HG03442 (cell line): ENCODE measurements around the gene CAMK1.
"Not testable (repeated sequence)": the region's sequence is repeated elsewhere in the genome, so short reads cannot be mapped to it uniquely, and the experiment has no call there.

Experiments used
- ATAC-seq: cut with Tn5 transposase; IDR thresholded peaks from one replicate; pipeline ENCODE4 v1.9.1; 2021; ENCODE audit warnings: mild to moderate bottlenecking, moderate library complexity; ENCODE audit not compliant: unreplicated experiment

Gene CAMK1

DNA sequence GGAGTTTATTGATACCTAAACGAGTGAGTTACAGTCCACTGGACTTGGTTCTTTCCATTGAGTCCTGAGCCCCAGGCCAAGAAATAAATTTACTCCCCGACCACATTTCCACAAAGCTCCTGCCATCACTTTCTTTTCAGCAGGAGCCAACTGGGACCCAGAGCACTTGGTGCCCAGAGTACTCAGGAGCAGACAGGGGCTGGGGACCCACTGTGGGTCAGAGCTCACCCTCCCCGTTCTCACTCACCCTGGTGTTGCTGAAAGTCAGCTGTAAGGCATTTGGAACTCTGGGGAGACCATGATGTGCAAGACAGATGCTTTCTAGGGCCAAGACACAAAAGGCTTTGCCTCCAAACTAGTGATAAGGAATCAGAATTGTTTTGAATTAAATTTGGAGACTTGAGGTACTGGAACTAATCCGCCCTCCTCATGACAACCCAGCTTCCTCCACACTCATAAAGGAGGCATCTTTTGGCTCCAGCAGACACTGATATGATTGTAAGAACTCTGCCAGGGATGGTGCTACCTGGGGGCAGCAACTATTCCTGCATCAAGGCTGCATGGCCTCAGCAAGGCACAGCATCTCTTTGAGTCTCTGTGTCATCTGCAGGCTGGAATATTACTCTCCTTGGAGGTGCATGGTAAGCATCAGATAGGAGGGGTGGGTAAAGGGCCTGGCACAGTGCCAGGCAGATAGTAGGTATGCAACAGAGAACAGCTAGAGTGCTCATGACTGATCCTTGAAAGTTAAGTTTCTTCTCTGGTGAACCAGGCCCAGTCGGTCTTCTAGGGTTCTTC lies 7.3 kb upstream of the CAMK1 start:
- ATAC-seq = no peak

GRCh38 chr3:9771007-9771406 lies 1.3 kb upstream of the CAMK1 start:
- ATAC-seq = not testable (repeated sequence)

DNA sequence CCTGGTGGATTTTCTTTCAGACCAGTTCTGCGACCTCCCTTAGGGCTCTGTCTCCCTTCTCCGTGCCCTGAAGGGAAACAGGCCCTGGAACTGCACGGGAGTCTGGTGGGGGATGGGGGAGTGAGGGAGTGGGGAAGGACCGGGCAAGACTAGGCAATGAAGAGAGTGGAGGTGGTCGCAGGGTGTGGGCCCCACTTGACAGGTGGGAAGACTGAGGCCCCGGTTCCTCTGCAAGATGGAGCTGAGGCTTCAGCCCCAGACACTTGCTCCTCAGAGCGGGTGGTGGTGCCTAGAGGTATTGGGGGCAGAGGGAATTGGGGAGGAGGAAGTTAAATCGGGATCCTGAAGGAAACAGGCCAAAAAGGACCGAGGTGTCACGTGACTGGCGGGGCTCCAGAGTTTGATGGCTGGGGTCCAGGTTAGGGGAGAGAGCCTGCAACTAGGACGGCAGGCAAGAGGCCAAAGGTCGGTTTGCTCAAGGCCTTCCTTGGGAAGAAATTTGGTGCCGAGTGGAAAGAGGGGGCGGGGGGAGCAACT lies 597 bp upstream of the CAMK1 start:
- ATAC-seq = no peak

- ATAC-seq = no peak
These were observed 735 bp downstream of the CAMK1 start for GRCh38 chr3:9769012-9769411.

DNA sequence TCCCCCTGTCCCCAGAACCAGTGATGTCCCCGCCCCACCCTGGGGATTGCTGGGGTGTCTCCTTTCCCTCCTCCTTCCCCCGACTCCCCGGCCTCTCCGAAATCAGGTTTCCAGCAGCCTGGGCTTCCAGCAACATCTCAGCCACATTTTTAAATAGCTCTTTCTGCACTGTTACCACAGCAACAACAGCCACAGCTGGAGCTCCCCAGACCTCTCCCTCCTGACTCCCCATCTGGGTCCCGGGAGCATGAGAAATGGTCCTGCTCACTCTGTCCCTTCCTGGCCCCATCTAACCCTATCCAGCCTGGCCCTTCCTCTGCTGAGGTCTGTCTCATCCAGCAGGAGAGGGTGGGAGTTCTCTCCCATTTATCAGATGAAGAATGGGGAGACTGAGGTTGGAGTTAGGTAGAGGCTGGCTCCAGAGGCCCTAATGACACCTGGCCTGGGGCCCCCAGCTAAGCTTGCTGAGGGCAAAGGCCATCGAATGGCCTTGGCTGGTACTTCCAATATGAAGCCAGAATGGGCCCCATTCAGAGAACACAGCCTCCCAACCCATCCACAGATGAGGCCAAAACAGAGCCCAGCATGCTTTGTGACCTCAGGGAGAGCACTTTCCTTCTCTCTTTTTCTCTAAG lies 1.5 kb downstream of the CAMK1 start:
- ATAC-seq = no peak

DNA sequence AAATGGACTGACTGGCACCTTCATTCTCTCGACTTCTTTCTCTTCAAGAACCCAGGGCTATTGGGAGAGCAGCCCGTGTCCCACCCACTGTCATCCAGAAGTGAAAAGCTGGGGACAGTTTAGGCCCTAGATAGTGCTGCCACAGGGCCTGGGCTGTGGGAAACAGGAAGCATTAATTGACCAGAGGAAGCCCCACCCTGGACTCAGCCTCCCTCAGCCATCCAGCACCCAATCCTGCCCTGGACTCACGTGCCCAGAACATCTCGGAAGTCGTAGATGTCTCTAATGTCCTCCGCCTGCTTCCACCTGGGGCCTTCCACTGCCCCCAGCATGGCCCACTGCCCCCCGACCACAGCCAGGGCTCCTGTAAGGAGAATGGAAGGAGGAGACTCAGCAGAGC lies 2.3 kb downstream of the CAMK1 start:
- no peak for ATAC-seq

- ATAC-seq = no peak
These were observed 3.9 kb downstream of the CAMK1 start for GRCh38 chr3:9765865-9766264.

- ATAC-seq = no peak
These were observed 6.9 kb downstream of the CAMK1 start for GRCh38 chr3:9762871-9763270.

GRCh38 chr3:9761919-9762318 lies 7.8 kb downstream of the CAMK1 start:
- no peak for ATAC-seq

DNA sequence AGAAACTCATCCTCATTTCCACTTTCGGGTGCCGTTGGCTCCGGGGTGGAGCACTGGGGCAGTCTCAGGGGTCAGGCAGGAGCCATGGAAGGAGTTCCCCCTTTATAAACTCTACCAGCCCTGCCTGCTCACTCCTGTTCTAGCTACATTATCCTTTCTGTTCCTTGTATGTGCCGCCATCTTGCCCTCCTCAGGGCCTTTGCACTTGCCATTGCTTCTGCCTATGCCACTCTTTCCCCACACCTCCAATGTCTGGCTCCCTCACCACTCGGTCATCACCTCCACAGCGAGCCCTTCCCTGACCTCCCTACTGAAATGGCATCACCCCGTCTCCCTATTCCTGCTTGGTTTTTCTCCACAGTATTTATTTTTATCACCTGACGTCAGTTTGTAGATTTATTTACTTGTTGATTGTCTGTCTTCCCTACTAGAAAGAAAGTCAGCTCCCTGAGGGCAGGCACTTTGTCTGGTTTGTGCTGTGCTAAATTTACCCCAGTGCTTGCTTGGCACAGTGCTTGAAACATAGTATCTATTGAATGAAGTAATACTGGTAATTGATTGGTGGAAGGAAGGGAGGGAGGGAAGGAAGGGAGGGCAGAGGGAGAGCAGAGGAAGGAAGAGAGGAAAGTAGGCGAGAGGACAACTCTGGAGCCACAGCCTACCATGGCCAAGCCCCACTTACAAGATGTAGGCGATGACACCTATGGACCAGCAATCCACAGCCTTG lies 8.8 kb downstream of the CAMK1 start:
- no peak for ATAC-seq

DNA sequence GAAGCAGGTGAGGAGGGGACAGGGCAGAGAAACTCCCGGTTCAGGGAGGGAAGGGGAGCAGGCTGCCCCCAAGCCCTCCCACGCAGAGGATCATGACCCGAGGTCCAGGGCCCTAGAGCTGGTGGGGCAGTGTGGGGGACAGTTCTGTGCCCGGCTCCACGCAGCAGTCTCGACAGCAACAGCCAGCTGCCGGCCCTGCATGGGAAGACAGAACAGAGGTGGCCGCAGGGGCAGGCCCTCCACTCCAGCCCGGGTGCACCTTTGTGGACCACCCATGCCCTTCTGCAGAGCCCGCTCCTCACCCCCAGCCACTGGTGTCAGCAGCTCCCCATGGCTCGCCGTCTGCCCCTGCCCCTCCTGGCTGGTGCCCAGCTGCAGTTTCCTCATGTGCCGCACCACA lies 12.3 kb downstream of the CAMK1 start:
- no peak for ATAC-seq

GRCh38 chr3:9754678-9755077 lies 15.1 kb downstream of the CAMK1 start:
- no peak for ATAC-seq

GRCh38 chr3:9750556-9751411 lies 19.0 kb downstream of the CAMK1 start:
- no peak for ATAC-seq

DNA sequence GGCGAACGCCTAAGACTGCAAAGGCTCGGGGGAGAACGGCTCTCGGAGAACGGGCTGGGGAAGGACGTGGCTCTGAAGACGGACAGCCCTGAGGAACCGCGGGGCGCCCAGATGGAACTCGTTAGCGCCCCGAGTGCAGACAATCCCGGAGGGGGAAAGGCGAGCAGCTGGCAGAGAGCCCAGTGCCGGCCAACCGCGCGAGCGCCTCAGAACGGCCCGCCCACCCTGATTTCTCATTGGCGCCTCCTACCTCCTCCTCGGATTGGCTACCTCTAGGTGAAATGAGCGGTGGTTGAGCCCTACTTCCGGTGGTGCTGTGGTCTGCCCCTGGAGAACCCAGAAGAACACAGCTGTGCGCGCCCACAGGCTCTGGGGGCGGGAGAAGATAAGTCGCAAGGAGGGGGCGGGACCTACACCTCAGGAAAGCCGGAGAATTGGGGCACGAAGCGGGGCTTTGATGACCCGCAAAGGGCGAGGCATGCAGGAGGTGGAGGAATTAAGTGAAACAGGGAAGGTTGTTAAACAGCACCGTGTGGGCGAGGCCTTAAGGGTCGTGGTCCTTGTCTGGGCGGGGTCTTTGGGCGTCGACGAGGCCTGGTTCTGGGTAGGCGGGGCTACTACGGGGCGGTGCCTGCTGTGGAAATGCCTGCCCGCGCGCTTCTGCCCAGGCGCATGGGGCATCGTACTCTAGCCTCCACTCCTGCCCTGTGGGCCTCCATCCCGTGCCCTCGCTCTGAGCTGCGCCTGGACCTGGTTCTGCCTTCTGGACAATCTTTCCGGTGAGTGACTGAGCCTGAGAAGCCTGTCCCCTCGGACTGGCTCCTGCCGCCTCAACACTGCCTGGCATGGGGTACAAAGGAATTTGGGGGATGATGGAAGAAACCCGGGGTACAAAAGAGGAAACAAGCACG lies 19.8 kb downstream of the CAMK1 start, which contains the start of gene OGG1:
Gene OGG1 (plus strand): TSS at position 308 of the 911 bp plus-strand sequence. CDS start 335 bp downstream, at position 643.
- ATAC-seq = peak; percentile 86

- no peak for ATAC-seq
These were observed 20.5 kb downstream of the CAMK1 start for GRCh38 chr3:9749296-9749644.

DNA sequence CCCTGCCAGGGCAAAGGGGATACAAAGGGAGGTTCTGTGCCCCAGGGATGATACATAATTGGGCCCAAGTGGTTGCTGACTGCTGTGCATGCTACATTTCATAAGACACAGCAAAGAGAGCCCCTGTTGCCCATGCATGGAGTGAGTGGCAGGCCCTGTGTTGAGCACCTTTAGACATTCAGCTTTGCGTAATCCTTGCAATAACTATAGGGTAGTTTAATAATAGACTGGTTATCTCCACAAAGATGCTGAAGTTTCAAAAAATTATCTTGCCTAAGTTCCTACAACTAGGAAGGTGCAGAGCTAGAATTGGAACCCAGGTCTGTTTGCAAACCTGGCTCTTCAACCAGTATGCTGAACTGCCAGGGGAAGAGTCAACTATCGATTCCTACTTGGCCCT lies 21.7 kb downstream of the CAMK1 start:
- ATAC-seq = no peak

- peak; percentile 22 for ATAC-seq
These were observed 22.5 kb downstream of the CAMK1 start for GRCh38 chr3:9747267-9747666.

DNA sequence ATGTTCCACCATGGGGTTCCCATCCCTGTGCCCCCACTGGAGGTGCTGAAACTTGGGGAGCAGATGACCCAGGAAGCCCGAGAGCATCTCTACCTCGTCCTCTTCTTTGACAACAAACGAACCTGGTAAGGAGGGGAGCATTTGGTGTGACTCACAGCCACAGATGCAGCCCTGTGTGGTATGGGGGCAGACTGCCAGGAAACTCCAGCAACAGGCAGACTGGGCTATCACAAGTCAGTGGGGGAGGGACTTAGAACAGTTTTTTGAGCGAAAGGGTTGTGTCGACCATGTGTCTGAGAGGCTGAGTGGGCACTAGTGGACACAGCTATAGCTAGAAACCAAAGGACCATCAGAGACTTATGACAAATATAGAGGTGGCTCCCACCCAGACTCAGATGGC lies 23.4 kb downstream of the CAMK1 start:
- ATAC-seq = no peak

DNA sequence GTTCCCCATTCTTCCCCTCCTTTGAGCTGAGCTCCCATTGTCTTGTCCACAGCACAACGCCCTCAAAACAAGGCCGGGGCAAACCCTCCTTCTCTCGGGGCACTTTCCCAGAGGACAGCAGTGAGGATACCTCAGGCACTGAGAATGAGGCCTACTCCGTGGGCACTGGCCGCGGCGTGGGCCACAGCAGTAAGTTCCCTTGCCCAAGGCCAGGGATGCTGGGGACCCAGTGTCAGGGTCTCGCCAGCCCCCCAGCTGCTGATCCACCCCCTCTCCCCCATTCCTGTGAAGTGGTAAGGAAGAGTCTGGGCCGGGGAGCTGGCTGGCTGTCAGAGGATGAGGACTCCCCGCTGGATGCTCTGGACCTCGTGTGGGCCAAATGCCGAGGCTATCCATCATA lies 24.2 kb downstream of the CAMK1 start:
- no peak for ATAC-seq

DNA sequence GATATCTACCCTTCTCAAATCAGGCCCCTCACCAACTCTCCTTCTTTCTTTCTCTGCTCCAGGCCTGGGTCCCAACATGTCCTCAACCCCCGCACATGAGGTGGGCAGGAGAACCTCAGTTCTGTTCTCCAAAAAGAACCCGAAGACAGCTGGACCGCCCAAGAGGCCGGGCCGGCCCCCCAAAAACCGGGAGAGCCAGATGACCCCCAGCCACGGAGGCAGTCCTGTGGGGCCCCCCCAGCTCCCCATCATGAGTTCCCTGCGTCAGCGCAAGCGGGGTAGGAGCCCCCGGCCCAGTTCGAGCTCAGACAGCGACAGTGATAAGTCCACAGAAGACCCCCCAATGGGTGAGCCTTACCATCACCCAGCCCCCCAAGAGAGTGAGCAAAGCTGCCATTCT lies 25.6 kb downstream of the CAMK1 start:
- ATAC-seq = no peak
